ENCODE results near the gene GLIS1. TPM values are rescaled to one million over a fixed set of nuclear protein-coding genes. Genes with fewer than 3 reads are reported as not detected.

The GLIS1 gene
- total RNA-seq, 1 donor: 1.6 TPM

- H3K4me3 ChIP-seq (ENCODE audit: low read depth, low read length): no peak overlapping the region
- TF ChIP-seq CTCF (IDR thresholded peaks at IDR 0.05; ENCODE audit: insufficient read depth, low read length): no peak
- DNase-seq (ENCODE audit: low read depth): no peak
These were observed 118.7 kb downstream of the GLIS1 start for GRCh38 chr1:53620061-53620855.

GRCh38 chr1:53619367-53620060 is 119.5 kb downstream of the GLIS1 start:
- no peak for TF ChIP-seq CTCF (IDR thresholded peaks at IDR 0.05; ENCODE audit: insufficient read depth, low read length)
- no peak for DNase-seq (ENCODE audit: low read depth)
- H3K4me3 ChIP-seq (ENCODE audit: low read depth, low read length): no peak overlapping the region

GRCh38 chr1:53618500-53619366 is 120.2 kb downstream of the GLIS1 start:
- no peak for DNase-seq (ENCODE audit: low read depth)
- H3K4me3 ChIP-seq (ENCODE audit: low read depth, low read length): no peak overlapping the region
- TF ChIP-seq CTCF (IDR thresholded peaks at IDR 0.05; ENCODE audit: insufficient read depth, low read length): no peak

GRCh38 chr1:53617851-53618499 is 121.0 kb downstream of the GLIS1 start:
- DNase-seq (ENCODE audit: low read depth): no peak
- TF ChIP-seq CTCF (IDR thresholded peaks at IDR 0.05; ENCODE audit: insufficient read depth, low read length): no peak

GRCh38 chr1:53617382-53617781 is 121.6 kb downstream of the GLIS1 start:
- TF ChIP-seq CTCF (IDR thresholded peaks at IDR 0.05; ENCODE audit: insufficient read depth, low read length): no peak
- DNase-seq (ENCODE audit: low read depth): peak; percentile 67
- H3K4me3 ChIP-seq (ENCODE audit: low read depth, low read length): no peak overlapping the region

More at GRCh38 chr1:53617851-53618499, 121.0 kb downstream of the GLIS1 start:
- no peak overlapping the region for H3K4me3 ChIP-seq (ENCODE audit: low read depth, low read length)

- DNase-seq (ENCODE audit: low read depth): peak; percentile 13
- no peak overlapping the region for H3K4me3 ChIP-seq (ENCODE audit: low read depth, low read length)
- TF ChIP-seq CTCF (IDR thresholded peaks at IDR 0.05; ENCODE audit: insufficient read depth, low read length): peak; percentile 26
These were observed 122.0 kb downstream of the GLIS1 start for GRCh38 chr1:53616927-53617326.
